ENCODE measurements around the gene PKDCC. TPM values are rescaled to one million over a fixed set of nuclear protein-coding genes. Genes with fewer than 3 reads are reported as not detected.

The PKDCC gene
- total and polyA plus RNA-seq, 10 of the 15 experiments (the other 5 are each of a cell fraction or from before 2014, with no cell fraction given), result 0.13 to 10.2 (median 2.3) TPM

DNA sequence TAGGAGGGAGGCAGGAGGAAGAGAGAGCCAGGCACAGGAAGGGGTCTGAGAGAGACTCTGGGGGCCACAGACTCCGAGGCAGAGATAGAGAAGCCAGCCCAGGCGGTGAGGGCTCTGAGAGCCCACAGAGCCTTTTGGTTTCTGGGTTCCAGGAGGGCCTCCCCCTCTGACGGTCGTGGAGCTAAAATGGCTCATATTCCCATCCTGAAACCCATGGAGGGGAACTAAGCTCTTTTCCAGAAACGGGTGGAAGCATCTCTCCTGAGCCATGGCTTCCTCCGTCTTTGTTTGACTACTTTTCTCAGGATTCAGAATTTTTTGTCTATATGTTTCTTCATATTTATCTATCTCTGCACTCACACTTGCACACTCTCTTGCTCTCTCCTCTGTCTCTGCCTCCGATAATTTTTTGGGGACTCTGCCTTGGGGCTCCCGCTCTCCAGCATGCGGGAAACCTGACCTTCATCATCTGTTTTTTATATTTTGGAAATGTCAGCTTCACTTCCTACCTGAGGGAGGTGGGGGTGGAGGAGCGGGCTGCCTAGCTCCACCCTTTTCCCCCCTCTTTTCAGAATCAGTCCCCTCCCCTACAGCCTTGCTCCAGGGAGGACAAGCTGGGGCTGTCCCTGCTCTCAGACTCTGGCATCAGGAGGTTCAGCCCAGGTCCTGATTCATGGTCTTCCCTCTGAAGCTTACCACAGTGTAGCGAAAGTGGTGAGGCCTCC, 5.0 kb upstream of the PKDCC start:
- FAIRE-seq, result no peak
- no peak for ATAC-seq
- Histone ChIP-seq H3K27me3 (replicated peaks in 1 of 2; ENCODE audit: control insufficient read depth in 2 of 2, insufficient read depth in 2 of 2, low read length in 1 of 2) (peaks cover 9% of the 10 kb centered on the region in 2 experiments; a peak in 3 of 4 replicates), H3K27ac (ENCODE audit: control insufficient read depth, insufficient read depth) (no peak overlapping the region), H3K9me3 (replicated peaks; ENCODE audit: control insufficient read depth, insufficient read depth, low read length) (no peaks in the 10 kb centered on the region), H3K79me2 (ENCODE audit: control insufficient read depth, insufficient read depth, low read length) (no peaks in the 10 kb centered on the region), H2AFZ (ENCODE audit: control insufficient read depth, low read depth, low read length) (no peak overlapping the region), H3K4me3 (no peak overlapping the region), H3K36me3 (ENCODE audit: control insufficient read depth in 2 of 2, insufficient read depth in 2 of 2, low read length in 1 of 2) (no peaks in the 10 kb centered on the region), H4K20me1 (ENCODE audit: control insufficient read depth, insufficient read depth) (no peaks in the 10 kb centered on the region), H3K4me2 (ENCODE audit: control insufficient read depth, insufficient read depth) (no peak overlapping the region), H3K4me1 (ENCODE audit: control insufficient read depth, insufficient read depth, low read length) (no peaks in the 10 kb centered on the region), H3K9ac (ENCODE audit: control insufficient read depth, insufficient read depth, low read length) (no peak overlapping the region)
- ChIA-PET SMC1A (ENCODE audit: uncharacterized antibody, unreplicated experiment) (no interaction called here), POLR2A (no interaction called here), RAD21 (ENCODE audit: unreplicated experiment) (no interaction called here), CTCF (no interaction called here)
- in situ Hi-C loops (cut with MboI) (no loop called here), intact Hi-C loops (cut with micrococcal nuclease; ENCODE audit: unreplicated experiment) (no loop called here)
- no peak for DNase-seq (ENCODE audit: low read depth, low spot score)
- TF ChIP-seq CHD2 (IDR thresholded peaks at IDR 0.05; ENCODE audit: borderline replicate concordance, low read depth, low read length) (no peak), BCL11A (IDR thresholded peaks at IDR 0.05; ENCODE audit: low read depth, low read length) (no peak), KLF5 (IDR thresholded peaks at IDR 0.05; ENCODE audit: partially characterized antibody) (no peak), POLR2AphosphoS5 (IDR thresholded peaks at IDR 0.05; ENCODE audit: low read length) (no peak), RAD51 (IDR thresholded peaks at IDR 0.05) (no peak), BMI1 (IDR thresholded peaks at IDR 0.05; ENCODE audit: borderline replicate concordance) (no peak)
- TF ChIP-seq, protein P1, sequence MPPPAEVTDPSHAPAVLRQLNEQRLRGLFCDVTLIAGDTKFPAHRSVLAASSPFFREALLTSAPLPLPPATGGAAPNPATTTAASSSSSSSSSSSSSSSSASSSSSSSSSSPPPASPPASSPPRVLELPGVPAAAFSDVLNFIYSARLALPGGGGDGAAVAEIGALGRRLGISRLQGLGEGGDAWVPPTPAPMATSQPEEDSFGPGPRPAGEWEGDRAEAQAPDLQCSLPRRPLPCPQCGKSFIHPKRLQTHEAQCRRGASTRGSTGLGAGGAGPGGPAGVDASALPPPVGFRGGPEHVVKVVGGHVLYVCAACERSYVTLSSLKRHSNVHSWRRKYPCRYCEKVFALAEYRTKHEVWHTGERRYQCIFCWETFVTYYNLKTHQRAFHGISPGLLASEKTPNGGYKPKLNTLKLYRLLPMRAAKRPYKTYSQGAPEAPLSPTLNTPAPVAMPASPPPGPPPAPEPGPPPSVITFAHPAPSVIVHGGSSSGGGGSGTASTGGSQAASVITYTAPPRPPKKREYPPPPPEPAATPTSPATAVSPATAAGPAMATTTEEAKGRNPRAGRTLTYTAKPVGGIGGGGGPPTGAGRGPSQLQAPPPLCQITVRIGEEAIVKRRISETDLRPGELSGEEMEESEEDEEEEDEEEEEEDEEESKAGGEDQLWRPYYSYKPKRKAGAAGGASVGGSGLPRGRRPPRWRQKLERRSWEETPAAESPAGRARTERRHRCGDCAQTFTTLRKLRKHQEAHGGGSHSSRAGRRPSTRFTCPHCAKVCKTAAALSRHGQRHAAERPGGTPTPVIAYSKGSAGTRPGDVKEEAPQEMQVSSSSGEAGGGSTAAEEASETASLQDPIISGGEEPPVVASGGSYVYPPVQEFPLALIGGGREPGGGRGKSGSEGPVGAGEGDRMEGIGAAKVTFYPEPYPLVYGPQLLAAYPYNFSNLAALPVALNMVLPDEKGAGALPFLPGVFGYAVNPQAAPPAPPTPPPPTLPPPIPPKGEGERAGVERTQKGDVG (CRISPR knock-in tag; IDR thresholded peaks at IDR 0.05), result no peak
- TF ChIP-seq, protein P2, sequence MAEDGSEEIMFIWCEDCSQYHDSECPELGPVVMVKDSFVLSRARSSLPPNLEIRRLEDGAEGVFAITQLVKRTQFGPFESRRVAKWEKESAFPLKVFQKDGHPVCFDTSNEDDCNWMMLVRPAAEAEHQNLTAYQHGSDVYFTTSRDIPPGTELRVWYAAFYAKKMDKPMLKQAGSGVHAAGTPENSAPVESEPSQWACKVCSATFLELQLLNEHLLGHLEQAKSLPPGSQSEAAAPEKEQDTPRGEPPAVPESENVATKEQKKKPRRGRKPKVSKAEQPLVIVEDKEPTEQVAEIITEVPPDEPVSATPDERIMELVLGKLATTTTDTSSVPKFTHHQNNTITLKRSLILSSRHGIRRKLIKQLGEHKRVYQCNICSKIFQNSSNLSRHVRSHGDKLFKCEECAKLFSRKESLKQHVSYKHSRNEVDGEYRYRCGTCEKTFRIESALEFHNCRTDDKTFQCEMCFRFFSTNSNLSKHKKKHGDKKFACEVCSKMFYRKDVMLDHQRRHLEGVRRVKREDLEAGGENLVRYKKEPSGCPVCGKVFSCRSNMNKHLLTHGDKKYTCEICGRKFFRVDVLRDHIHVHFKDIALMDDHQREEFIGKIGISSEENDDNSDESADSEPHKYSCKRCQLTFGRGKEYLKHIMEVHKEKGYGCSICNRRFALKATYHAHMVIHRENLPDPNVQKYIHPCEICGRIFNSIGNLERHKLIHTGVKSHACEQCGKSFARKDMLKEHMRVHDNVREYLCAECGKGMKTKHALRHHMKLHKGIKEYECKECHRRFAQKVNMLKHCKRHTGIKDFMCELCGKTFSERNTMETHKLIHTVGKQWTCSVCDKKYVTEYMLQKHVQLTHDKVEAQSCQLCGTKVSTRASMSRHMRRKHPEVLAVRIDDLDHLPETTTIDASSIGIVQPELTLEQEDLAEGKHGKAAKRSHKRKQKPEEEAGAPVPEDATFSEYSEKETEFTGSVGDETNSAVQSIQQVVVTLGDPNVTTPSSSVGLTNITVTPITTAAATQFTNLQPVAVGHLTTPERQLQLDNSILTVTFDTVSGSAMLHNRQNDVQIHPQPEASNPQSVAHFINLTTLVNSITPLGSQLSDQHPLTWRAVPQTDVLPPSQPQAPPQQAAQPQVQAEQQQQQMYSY (CRISPR knock-in tag; IDR thresholded peaks at IDR 0.05), result no peak
- BruUV-seq (replicated peaks), result no TSS peak
- 42% methylated on average over 11 of the region's 11 CpGs for WGBS (ENCODE audit: insufficient coverage, insufficient replicate concordance, low lambda C conversion rate, missing lambda C conversion rate)
